GM18511 (cell line): Measurements from ENCODE around the gene NOC2L.

Experiments
- ATAC-seq: cut with Tn5 transposase; IDR thresholded peaks from one replicate; pipeline ENCODE4 v1.9.1; 2021; ENCODE audit warnings: mild to moderate bottlenecking, moderate library complexity; ENCODE audit not compliant: unreplicated experiment

The NOC2L gene

GRCh38 chr1:958823-959730 is at the start of gene NOC2L:
TSS of gene NOC2L (minus strand) at chr1:959256. CDS start at chr1:959240, 16 bp downstream.
- ATAC-seq: peak; percentile 71

GRCh38 chr1:1006305-1007159 is 47.5 kb upstream of the NOC2L start:
- no peak for ATAC-seq

DNA sequence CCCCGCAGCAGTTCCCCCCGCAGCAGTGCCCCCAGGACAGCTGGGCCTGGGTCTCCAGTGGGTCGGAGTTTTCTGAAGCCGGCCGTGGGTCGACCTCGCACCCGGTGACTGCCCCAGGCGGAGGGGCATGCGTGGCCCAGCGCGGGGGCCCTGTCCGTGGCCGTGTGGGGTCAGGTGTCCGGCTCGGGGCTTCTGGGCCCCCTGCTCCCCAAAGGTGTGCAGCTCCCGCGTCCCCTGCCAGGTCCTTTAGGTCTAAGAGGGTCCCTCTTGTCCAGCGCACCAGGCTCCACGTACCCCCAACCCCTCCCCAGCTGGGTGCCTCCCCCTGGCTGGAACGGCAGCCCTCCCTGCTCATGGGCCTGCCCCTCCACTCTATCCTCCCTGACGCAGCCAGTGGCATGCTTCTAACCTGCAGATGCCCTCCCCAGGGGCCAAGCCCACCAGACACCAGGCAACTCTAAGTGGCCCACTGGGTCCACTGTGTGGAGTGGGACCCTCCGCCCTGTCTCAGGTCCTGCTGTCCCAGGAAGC is 46.8 kb upstream of the NOC2L start:
- no peak for ATAC-seq

DNA sequence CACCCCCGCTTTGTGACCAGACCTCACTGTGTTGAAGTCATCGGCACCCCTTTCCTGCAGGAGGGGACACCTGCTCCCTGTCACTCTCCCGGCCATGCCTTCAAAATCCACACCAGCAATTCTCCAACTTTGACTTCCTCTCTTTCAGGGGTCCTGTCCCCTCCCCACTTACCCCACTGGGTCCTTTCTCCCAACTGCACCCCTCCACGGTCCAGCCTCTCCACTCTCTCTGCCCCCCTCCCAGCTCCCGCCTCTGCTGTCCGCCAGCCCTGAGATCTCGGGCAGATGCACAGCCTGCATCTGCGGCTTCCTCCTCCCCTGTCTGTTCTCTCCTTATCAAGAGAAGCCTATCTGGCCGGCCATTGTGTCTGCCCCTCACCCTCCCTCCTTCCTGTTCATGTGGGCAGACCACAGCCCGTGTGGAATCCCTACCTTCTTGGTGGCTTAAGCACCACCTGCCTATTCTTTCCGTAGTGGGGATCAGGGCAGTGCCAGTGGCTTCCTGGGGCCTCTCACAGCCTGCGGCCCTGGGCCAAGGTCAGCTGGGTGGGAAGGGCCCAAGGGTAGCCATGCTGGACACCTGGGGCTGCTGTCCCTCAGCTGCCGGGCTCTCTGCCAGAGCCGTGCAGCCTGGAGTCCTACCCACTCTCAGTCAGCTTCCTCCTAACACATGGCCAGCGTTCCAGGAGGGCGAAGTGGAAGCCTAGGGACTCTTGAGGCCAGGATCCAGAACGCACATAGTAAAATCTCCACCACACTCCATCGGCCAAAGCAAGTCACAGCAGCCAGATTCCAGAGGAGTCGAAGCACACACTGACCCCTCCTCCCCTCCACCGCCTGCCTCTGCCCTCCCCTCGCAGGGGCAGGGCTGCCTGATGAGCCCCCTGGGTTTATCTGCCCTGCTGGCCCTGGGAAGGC is 46.0 kb upstream of the NOC2L start:
- no peak for ATAC-seq

DNA sequence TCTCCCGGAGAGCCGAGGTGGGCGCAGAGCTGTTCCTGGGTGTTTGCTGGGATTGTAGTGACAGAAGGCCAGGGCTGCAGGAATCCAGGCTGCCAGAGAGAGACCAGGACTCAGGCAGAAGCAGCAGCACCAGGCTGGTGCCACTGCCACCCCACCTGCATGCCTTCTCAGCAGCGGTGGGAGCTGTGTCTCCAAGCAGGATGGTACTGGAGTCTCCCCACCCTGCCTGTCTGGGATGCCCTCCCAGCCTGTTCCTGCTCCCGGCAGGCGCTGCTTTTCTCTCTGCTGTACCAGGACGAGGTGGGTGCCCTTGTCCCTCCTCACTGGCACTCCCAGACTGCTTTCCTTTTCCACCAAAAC is 45.3 kb upstream of the NOC2L start:
- no peak for ATAC-seq

DNA sequence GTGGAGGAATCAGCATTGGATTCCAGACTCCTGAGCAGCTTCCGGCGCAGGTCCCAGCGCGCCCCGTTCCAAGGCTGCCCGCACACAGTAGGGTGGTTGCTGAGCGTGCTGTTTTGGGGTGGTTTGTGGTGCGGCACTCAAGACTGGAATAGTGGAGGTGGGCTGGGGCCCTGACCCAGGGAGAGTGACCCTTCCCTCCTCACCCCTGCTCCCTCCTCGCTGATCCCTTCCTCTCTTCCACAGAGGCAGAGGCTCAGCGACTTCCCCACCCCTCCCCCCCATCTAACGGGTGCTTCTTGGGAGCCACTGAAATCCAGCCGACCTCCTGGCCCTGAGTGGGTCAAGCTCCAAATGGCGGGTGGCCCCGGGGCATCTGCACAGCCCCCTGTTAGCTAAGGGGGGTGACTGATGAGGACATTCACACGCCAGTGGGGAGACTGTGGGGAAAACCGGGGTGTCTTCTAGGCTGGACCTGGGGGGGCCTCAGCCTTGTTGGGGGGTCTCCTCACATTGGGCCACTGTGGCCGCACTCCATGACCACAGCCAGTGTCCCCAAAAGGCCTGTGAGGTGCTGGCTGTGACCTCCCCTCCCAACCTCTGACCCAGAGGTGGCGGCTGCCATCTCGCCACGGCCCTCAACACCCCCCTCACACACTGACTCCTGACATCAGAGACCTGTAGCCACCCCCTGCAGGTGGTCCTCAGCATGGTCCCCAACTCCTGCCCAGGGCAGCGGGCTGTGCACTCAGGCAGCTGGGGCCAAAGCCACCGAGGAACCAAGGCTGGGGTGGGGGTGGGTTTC is 44.8 kb upstream of the NOC2L start:
- no peak for ATAC-seq

- ATAC-seq: no peak
These were observed 42.2 kb upstream of the NOC2L start for GRCh38 chr1:1001057-1001783.

DNA sequence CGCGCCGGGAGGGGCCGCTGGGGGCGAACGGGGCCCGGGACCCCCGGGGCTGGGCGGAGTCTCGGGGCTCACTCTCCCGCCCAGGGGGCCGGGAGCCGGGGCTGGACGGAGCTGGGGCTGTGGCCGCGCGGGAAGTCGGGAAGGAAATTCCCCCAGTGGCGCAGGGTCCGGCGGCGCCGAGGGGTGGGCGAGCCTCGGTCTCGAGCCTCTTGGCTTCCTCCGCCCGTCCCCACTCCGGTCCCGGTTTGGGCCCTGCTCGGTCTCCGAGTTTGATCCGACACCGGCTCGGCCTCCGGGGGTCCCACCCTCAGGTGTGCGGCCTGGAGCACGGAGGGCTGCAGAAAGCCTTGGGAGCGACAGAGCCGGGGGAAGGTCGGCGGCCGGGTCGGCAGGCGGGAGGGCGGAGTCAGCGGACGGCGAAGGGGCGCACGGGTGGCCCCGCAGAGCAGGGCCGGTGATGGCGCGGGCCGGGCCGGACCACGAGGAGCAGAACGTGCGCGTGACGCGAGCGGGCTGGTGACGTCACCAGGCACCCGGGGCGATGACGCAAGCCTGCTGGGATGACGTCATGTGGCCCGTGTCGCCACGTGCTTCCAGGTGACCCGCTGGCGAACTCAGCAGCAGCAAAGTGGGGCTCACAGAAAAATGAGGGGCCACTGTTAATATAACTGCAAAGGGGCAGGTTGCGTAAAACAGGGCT is 41.5 kb upstream of the NOC2L start:
- peak; percentile 23 for ATAC-seq

DNA sequence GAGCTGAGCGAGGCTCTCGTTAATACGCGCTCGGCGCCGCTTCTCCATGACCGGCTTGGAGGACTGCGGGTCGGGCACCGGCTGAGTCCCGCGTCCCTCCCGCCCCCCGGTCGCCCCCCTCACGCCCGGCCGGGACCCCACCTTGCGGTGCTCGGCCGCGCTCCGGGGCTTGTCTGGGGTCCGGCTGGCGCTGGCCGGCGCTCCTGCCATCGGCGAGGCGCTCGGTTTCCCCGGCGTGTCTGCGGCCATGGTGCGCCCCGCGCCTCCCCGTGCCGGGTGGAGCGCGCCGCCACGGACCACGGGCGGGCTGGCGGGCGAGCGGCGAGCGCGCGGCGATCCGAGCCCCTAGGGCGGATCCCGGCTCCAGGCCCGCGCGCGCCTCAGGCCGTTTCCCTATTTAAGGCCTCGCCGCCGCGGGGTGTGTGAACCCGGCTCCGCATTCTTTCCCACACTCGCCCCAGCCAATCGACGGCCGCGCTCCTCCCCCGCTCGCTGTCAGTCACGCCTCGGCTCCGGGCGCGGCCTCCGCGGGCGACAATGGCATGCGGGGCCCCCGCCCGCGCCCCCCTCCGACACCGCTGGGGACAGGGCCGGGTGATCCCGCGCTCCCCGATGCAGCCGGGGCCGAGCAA is 40.8 kb upstream of the NOC2L start, which contains the start of gene HES4:
Gene HES4 (minus strand): TSS at position 373 of the 632 bp plus-strand sequence. CDS start 124 bp downstream, at position 249.
- peak; percentile 42 for ATAC-seq

GRCh38 chr1:998995-999724 is 40.1 kb upstream of the NOC2L start:
- ATAC-seq: no peak

GRCh38 chr1:998745-998994 is 39.6 kb upstream of the NOC2L start:
- no peak for ATAC-seq

GRCh38 chr1:997993-998744 is 39.1 kb upstream of the NOC2L start:
- ATAC-seq: no peak

- ATAC-seq: no peak
These were observed 38.6 kb upstream of the NOC2L start for GRCh38 chr1:997713-997992.

DNA sequence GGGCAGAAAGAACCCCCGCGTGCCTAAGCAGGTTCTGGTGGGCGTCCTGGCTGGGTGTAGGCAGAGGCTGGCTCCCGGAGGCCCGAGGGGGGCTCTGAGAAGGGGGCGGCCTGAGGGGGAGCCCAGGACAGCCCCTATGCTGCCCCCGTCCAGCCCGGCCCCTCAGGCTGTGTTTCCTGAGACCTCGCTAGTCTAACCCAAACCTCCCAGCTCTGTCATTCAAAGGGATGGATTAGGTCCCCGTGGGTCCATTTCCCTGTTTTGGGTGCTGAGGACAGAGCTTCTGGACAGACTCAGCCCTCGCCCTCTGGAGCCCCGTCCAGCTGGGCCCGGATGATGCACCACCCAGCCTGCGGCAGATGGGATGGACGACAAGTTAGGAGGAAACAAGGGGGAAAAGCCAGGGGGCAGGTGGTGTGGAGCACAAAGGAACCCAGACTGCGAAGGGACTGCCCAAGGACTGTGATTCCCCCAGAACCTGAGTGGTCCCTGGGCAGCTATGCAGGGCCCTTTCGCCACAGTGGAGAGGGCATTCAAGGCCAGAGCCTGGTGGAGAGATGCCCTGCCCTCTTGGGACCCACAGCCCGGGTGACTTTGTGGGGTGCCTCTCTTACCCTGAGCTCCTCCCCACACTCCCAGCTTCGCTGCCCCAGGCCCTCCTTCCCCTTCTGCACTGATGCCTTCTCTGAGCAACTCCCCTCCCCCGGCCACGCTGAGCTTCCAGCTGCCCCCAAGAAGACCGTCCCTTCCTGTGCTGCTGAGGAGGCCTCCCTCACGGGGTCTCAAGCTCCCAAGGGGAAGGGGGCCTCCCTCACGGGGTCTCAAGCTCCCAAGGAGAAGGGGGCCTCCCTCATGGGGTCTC is 38.0 kb upstream of the NOC2L start:
- no peak for ATAC-seq

DNA sequence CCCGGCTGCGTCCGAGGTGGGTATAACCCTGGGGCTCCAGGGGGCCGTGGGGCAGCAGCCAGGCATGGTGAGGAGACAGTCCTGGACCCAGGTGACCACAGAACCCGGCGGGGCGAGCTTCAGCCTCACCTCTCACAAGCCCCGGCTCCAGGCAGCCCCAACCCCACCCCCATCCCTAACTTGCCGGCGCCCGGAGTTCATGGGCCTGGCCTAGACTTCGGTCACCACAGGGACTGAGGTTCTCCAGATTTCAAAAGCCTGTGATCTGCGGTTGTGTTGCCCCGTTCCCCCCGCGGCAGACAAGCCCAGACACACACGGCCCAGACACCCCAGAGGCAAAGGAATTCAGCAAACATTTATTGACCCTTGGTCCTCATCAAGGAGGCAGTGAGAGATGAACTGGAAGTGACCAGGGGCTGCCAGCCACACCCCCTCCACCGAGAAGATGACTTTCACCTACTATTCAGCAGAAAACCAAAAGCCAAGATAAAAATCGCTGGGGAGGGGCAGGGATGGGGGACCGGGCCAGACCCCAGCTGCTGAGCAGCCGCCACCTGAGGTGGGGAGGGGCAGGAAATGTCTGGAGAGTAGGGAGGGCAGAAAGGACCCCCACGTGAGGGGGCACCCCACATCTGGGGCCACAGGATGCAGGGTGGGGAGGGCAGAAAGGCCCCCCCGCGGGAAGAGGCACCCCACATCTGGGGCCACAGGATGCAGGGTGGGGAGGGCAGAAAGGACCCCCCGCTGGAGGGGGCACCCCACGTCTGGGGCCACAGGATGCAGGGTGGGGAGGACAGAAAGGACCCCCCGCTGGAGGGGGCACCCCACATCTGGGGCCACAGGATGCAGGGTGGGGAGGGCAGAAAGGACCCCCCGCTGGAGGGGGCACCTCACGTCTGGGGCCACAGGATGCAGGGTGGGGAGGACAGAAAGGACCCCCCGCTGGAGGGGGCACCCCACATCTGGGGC is 36.9 kb upstream of the NOC2L start:
- no peak for ATAC-seq
